BE2C (cell line): ENCODE data around the gene LRRC66.
A peak's percentile ranks its signal among the peaks of the same experiment; 100 is the strongest.

Experiments used
- DNase-seq: peaks from one replicate; pipeline ENCODE4 v3.0.0-alpha.2; 2020
- H3K27me3 ChIP-seq: fragments of 250-450 bp; sonication (Bioruptor Pico); 2 replicates; pipeline ENCODE4 v1.5.1; 2020; ENCODE audit warnings: mild to moderate bottlenecking
- H3K36me3 ChIP-seq: fragments of 250-450 bp; sonication (Bioruptor Pico); 2 replicates; pipeline ENCODE4 v1.5.1; 2020; ENCODE audit warnings: mild to moderate bottlenecking
- H3K4me1 ChIP-seq: fragments of 250-450 bp; sonication (Bioruptor Pico); 2 replicates; pipeline ENCODE4 v1.5.1; 2020
- H3K4me3 ChIP-seq: 2 replicates; pipeline ENCODE4 v1.5.1; 2011; ENCODE audit warnings: low read depth, low read length
- H3K9me3 ChIP-seq: fragments of 250-450 bp; sonication (Bioruptor Pico); 2 replicates; pipeline ENCODE4 v1.5.1; 2020
- CTCF ChIP-seq: IDR thresholded peaks from 2 replicates; pipeline ENCODE4 v1.5.1; 2012; ENCODE audit warnings: mild to moderate bottlenecking, low read depth, low read length

LRRC66 gene

DNA sequence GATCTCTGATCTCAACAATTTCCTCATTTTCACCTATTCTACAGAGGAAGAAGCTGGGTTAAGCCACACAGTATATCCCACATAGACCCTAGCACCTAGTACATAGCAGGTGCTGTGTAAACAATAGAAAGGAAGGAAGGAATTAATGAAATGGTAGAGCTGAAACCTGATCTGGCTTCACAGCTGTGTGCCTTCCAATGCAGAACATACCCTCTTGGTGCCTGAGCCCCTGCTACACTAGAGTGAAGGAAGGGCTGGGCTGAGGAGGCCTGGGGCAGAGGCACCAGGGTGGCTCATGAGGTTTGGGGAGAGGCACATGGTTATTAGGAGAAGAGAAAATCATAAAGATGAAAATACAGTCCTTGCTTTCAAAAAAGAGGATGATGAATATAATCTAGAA is 21.3 kb downstream of the LRRC66 start:
- H3K4me3 ChIP-seq, result no peak overlapping the region
- no peaks in the 10 kb centered on the region for H3K27me3 ChIP-seq
- no peak for TF ChIP-seq CTCF
- DNase-seq, result no peak
- H3K36me3 ChIP-seq, result no peaks in the 10 kb centered on the region
- H3K9me3 ChIP-seq, result no peaks in the 10 kb centered on the region
- H3K4me1 ChIP-seq, result no peaks in the 10 kb centered on the region

GRCh38 chr4:51997647-51998046 is 22.5 kb downstream of the LRRC66 start:
- H3K36me3 ChIP-seq, result no peaks in the 10 kb centered on the region
- TF ChIP-seq CTCF, result peak; percentile 26; the same call in 1 of the 2 replicates
- DNase-seq, result no peak
- H3K4me1 ChIP-seq, result no peaks in the 10 kb centered on the region
- H3K9me3 ChIP-seq, result no peaks in the 10 kb centered on the region
- H3K27me3 ChIP-seq, result no peaks in the 10 kb centered on the region
- H3K4me3 ChIP-seq, result no peak overlapping the region

DNA sequence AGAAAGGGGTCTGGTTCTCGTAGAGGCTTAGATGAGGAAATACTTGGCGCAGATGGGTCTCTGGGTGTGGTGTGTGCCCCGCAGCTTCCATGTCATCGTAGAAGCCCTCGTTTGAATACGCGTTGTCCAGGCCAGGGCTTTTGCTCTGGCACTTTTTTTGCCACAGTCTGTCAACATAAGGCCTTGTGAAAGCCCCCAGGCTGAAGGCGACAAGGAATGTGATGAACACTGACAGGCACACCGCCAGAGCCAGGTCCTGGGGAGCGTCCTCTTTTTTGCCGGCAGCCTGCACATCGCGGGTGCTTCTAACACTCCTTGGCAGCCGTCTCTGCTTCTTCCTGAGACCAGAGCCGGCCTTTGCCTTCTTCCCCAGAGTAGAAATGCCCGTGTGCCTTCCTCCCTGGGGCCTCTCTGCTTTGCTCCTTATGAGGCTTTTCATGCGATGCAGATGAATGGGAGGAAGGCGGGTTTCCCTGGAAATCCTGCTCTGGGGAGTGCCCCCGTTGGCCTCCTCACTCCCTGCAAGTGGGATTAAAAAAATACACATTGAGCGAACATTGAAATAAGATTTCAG is 24.4 kb downstream of the LRRC66 start:
- Histone ChIP-seq H3K36me3 (no peaks in the 10 kb centered on the region), H3K27me3 (no peaks in the 10 kb centered on the region), H3K9me3 (no peaks in the 10 kb centered on the region), H3K4me3 (no peak overlapping the region; the same call in 1 of the 2 replicates), H3K4me1 (no peaks in the 10 kb centered on the region)
- DNase-seq, result peak; percentile 10
- no peak for TF ChIP-seq CTCF

DNA sequence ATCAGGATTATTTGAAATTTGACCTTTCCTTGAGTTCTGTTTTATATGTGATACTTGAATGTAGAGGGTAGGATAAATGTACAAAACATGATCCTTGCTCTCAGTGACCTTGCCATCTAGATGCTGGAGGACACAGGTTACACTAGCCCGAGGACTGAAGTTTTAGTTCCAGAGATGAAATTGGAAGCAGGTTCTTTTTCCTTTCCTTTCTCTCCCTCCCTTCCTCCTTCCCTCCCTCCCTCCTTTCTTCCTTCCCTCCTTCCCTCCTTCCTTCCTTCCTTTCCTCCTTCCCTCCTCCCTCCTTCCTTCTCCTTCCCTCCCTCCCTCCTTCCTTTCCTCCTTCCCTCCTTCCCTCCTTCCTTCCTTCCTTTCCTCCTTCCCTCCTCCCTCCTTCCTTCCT is 54.3 kb downstream of the LRRC66 start:
- Histone ChIP-seq H3K4me1 (no peaks in the 10 kb centered on the region), H3K27me3 (no peaks in the 10 kb centered on the region; the same call in 1 of the 2 replicates), H3K4me3 (no peak overlapping the region), H3K36me3 (no peaks in the 10 kb centered on the region), H3K9me3 (no peaks in the 10 kb centered on the region)
- DNase-seq, result no peak
- no peak for TF ChIP-seq CTCF

DNA sequence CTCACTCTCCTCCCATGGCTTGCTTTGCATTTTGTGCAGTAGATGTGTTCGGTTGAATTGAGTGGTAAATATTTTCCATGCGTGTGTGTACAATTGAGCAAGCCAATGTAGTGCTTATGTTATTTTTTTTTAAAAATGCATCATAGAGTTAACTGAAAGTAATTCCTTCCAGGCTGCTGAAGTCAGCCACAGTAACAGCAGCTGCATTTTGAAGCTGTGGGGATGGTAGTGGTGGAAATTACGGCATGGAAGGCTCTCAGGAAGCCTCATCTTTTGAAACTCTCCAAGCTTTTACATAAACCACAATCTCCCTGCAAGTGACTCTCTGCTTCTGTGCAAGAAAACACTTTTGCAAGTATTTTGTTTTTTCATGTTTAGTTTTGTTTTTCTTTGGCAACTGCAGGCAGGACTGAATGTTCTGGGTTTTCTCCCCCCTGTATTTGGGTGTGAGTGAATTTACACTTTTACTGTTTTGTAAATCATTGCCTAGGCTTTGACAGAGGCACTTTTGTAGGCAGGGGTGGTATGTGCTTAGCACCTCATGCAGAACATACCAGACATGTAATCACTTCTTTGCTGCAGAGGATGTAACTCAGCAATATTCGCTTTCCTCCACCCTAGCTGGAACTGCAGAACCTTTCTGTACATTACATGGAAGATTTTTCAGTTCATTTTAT is 56.2 kb downstream of the LRRC66 start:
- Histone ChIP-seq H3K27me3 (no peaks in the 10 kb centered on the region; the same call in 1 of the 2 replicates), H3K36me3 (no peaks in the 10 kb centered on the region), H3K9me3 (no peaks in the 10 kb centered on the region), H3K4me3 (no peak overlapping the region), H3K4me1 (no peaks in the 10 kb centered on the region)
- TF ChIP-seq CTCF, result no peak
- DNase-seq, result no peak

DNA sequence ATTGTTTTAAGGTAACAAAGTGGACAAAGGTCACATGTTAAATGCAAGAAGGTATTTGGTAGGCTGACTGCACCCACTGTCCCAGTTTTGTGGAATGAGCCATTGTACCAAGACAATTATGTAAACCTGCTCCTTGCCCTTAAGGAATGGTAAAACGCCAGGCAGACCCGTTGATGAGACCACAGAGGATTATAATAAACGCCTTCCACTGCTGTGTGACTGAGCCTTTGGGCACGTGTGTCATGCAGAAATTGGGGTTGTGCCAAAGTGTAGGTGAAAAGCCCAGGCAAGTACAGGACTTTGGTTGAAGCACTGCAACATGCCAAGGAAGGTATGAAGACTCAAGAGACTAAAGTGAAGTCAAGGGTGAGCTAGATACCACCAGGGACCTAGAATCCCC is 59.7 kb downstream of the LRRC66 start:
- peaks cover 3% of the 10 kb centered on the region; the same call in 1 of the 2 replicates for H3K27me3 ChIP-seq
- DNase-seq, result no peak
- no peak overlapping the region for H3K4me3 ChIP-seq
- no peaks in the 10 kb centered on the region for H3K4me1 ChIP-seq
- H3K36me3 ChIP-seq, result no peaks in the 10 kb centered on the region
- TF ChIP-seq CTCF, result no peak
- H3K9me3 ChIP-seq, result no peaks in the 10 kb centered on the region
